ENCODE measurements around the gene SMIM14.

SMIM14 gene

DNA sequence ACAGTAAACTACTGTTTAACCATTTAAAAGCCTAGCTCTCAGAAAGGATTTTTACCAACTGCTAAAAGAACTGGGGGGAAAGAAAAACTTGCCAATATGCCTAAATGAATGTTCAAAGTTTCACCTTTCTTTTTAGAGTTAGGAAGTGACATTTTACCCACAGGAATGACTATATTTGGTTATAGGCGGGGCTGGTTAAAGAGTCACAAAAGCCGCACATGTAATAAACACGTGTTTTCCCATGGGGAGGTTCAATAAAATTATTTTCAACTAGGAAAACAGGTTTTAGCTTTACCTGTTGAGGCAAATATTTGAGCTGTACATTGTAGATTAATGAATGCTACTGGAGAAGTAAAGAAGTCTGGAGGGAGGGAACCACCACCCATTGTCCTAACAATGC lies 69.9 kb downstream of the SMIM14 start:
- no peak overlapping the region for H3K4me3 ChIP-seq (ENCODE audit: low read depth, low read length)
- no peak for TF ChIP-seq POLR2A (IDR thresholded peaks at IDR 0.05; ENCODE audit: extremely low read depth, insufficient read length)
- peak; percentile 71 for TF ChIP-seq MYC (IDR thresholded peaks at IDR 0.05; ENCODE audit: low read depth, low read length)
- TF ChIP-seq, protein P1, sequence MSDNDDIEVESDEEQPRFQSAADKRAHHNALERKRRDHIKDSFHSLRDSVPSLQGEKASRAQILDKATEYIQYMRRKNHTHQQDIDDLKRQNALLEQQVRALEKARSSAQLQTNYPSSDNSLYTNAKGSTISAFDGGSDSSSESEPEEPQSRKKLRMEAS (IDR thresholded peaks at IDR 0.05; ENCODE audit: low read depth, low read length), result peak; percentile 98
- TF ChIP-seq, protein P2, sequence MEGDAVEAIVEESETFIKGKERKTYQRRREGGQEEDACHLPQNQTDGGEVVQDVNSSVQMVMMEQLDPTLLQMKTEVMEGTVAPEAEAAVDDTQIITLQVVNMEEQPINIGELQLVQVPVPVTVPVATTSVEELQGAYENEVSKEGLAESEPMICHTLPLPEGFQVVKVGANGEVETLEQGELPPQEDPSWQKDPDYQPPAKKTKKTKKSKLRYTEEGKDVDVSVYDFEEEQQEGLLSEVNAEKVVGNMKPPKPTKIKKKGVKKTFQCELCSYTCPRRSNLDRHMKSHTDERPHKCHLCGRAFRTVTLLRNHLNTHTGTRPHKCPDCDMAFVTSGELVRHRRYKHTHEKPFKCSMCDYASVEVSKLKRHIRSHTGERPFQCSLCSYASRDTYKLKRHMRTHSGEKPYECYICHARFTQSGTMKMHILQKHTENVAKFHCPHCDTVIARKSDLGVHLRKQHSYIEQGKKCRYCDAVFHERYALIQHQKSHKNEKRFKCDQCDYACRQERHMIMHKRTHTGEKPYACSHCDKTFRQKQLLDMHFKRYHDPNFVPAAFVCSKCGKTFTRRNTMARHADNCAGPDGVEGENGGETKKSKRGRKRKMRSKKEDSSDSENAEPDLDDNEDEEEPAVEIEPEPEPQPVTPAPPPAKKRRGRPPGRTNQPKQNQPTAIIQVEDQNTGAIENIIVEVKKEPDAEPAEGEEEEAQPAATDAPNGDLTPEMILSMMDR (IDR thresholded peaks at IDR 0.05; ENCODE audit: low read depth, low read length), result no peak
- DNase-seq (ENCODE audit: low read depth), result peak; percentile 18

DNA sequence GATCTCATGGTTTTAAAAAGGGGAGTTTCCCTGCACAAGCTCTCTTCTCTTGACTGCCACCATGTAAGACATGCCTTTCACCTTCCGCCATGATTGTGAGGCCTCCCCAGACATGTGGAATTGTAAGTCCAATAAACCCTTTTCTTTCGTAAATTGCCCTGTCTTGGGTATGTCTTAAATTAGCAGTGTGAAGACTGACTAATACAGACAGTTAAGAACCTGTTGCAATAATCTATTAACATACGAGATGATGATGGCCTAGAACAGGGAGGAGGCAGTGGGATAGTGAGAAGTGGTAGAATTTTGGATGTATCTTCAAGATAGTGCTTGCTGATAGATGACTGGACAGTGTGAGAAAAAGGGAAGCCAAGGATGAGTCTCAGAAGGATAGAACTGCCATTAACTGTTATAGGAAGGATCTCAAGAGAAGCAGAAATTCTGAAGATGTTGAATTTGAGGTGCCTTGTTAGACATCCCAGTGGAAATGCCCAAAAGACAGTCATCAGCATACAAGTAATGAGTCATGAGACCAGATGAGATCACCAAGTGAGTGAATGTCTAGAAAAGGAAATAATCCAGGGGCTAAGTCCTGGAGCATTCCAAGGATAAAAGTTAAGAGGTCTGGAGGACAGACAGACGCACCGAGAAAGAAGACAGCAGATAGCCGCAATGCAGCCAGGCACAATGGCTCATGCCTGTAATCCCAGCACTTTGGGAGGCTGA lies 72.6 kb downstream of the SMIM14 start:
- TF ChIP-seq POLR2A (IDR thresholded peaks at IDR 0.05; ENCODE audit: extremely low read depth, insufficient read length), result no peak
- no peak for TF ChIP-seq MYC (IDR thresholded peaks at IDR 0.05; ENCODE audit: low read depth, low read length)
- TF ChIP-seq, protein P1 (IDR thresholded peaks at IDR 0.05; ENCODE audit: low read depth, low read length), result no peak
- TF ChIP-seq, protein P2 (IDR thresholded peaks at IDR 0.05; ENCODE audit: low read depth, low read length), result no peak
- H3K4me3 ChIP-seq (ENCODE audit: low read depth, low read length), result no peak overlapping the region
- DNase-seq (ENCODE audit: low read depth), result no peak

DNA sequence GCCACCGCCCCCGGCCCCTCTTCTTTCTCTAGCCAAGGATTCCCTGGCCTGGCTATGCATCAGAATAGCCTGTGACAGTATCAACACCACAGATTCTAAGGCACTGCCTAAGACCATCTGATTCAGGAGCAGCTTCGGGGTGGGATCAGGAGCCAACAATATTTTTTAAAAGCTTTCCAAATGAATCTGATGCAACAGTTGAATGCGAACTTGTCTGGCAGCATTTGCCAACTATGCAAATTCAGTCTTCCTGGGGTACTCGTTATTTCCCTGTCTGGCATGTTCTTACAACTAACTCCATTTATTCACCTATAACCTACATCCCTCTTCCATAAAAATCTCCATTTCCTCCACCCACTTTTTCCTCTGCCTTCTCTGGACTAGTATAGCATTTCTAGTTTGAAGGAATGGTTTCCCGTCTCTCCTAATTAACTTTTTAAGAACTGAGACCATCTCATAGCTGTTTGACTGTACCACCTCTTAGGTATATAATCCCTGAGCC lies 75.3 kb downstream of the SMIM14 start:
- TF ChIP-seq POLR2A (IDR thresholded peaks at IDR 0.05; ENCODE audit: extremely low read depth, insufficient read length), result no peak
- no peak for TF ChIP-seq MYC (IDR thresholded peaks at IDR 0.05; ENCODE audit: low read depth, low read length)
- TF ChIP-seq, protein P1 (IDR thresholded peaks at IDR 0.05; ENCODE audit: low read depth, low read length), result no peak
- TF ChIP-seq, protein P2 (IDR thresholded peaks at IDR 0.05; ENCODE audit: low read depth, low read length), result no peak
- H3K4me3 ChIP-seq (ENCODE audit: low read depth, low read length), result no peak overlapping the region
- DNase-seq (ENCODE audit: low read depth), result no peak

DNA sequence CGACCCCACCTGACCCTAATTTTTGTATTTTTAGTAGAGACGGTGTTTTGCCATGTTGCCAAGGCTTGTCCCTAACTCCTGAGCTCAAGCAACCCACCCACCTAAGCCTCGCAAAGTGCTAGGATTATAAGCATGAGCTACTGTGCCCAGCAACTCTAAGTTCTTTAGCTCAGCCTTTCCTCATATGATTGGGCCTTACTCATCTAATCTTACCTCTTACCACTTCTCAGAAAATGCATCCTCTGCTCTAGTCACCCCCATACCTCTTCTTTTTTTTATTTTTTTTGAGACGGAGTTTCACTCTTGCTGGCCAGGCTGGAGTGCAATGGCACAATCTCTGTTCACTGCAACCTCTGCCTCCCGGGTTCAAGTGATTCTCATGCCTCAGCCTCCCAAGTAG lies 75.9 kb downstream of the SMIM14 start:
- TF ChIP-seq, protein P2 (IDR thresholded peaks at IDR 0.05; ENCODE audit: low read depth, low read length), result no peak
- no peak for TF ChIP-seq POLR2A (IDR thresholded peaks at IDR 0.05; ENCODE audit: extremely low read depth, insufficient read length)
- TF ChIP-seq, protein P1 (IDR thresholded peaks at IDR 0.05; ENCODE audit: low read depth, low read length), result no peak
- TF ChIP-seq MYC (IDR thresholded peaks at IDR 0.05; ENCODE audit: low read depth, low read length), result no peak
- H3K4me3 ChIP-seq (ENCODE audit: low read depth, low read length), result no peak overlapping the region
- no peak for DNase-seq (ENCODE audit: low read depth)

DNA sequence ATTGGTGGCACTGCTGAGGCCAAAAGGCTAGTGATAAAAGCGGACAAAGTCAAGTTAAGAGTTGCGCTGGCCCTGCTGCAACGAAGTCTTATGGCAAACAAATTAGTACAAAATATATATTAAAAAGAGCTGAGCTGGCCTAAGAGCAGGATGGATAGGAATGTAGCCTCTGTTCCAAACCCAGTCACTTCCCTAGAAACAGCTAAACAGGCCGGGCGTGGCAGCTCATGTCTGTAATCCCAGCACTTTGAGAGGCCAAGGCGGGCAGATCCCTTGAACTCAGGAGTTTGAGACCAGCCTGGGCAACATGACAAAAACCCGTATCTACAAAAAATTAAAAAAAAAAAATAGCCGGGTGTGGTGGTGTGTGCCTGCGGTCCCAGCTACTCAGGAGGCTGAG lies 79.0 kb downstream of the SMIM14 start:
- DNase-seq (ENCODE audit: low read depth), result no peak
- TF ChIP-seq MYC (IDR thresholded peaks at IDR 0.05; ENCODE audit: low read depth, low read length) (no peak), POLR2A (IDR thresholded peaks at IDR 0.05; ENCODE audit: extremely low read depth, insufficient read length) (no peak)
- TF ChIP-seq, protein P1 (IDR thresholded peaks at IDR 0.05; ENCODE audit: low read depth, low read length), result no peak
- TF ChIP-seq, protein P2 (IDR thresholded peaks at IDR 0.05; ENCODE audit: low read depth, low read length), result no peak
- no peak overlapping the region for H3K4me3 ChIP-seq (ENCODE audit: low read depth, low read length)
